ENCODE data around the gene IL1RL1. TPM values are rescaled to one million over a fixed set of nuclear protein-coding genes. Genes with fewer than 3 reads are reported as not detected.

The IL1RL1 gene
- polyA plus RNA-seq, 2 of the 4 experiments (the other 2 are of a cell fraction): 0.04 to 0.84 TPM

GRCh38 chr2:102279391-102279735 is 32.0 kb upstream of the IL1RL1 start:
- no peak for FAIRE-seq
- peaks cover 8% of the 10 kb centered on the region; the same call in 2 of the 3 replicates for H3K9me3 ChIP-seq
- CTCF ChIA-PET: no interaction called here
- TF ChIP-seq CTCF (IDR thresholded peaks at IDR 0.05) (no peak), ESRRA (IDR thresholded peaks at IDR 0.05; ENCODE audit: borderline replicate concordance, low read length) (no peak), MAX (IDR thresholded peaks at IDR 0.05) (no peak), HOXB13 (CRISPR knock-in tag; IDR thresholded peaks at IDR 0.05; ENCODE audit: low read depth) (no peak)
- TF ChIP-seq, protein P1, sequence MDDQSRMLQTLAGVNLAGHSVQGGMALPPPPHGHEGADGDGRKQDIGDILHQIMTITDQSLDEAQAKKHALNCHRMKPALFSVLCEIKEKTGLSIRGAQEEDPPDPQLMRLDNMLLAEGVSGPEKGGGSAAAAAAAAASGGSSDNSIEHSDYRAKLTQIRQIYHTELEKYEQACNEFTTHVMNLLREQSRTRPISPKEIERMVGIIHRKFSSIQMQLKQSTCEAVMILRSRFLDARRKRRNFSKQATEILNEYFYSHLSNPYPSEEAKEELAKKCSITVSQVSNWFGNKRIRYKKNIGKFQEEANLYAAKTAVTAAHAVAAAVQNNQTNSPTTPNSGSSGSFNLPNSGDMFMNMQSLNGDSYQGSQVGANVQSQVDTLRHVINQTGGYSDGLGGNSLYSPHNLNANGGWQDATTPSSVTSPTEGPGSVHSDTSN (IDR thresholded peaks at IDR 0.05): no peak
- no peak for DNase-seq (ENCODE audit: low read depth in 1 of 2, low spot score in 1 of 2)
- no peak for ATAC-seq
- POLR2A ChIA-PET: no interaction called here
- no peak overlapping the region for H3K4me2 ChIP-seq
- WGBS (ENCODE audit: missing lambda C conversion rate): 0% methylated on average over 1 of the region's 1 CpG
- no peaks in the 10 kb centered on the region for H3K4me1 ChIP-seq
- no peak overlapping the region for H3K4me3 ChIP-seq
- H3K27ac ChIP-seq: no peak overlapping the region

- H3K4me2 ChIP-seq: no peak overlapping the region
- no peak for FAIRE-seq
- no peaks in the 10 kb centered on the region for H3K4me1 ChIP-seq
- no peaks in the 10 kb centered on the region for H3K9me3 ChIP-seq
- no peak overlapping the region for H3K4me3 ChIP-seq
- TF ChIP-seq RAD21 (conservative IDR thresholded peaks at IDR 0.05 in 1 of 2, IDR thresholded peaks at IDR 0.05 in 1 of 2) (no peak), RFX5 (IDR thresholded peaks at IDR 0.05) (no peak), NFE2L2 (conservative IDR thresholded peaks at IDR 0.05; ENCODE audit: low read length) (no peak), BHLHE40 (IDR thresholded peaks at IDR 0.05; ENCODE audit: low read depth, low read length) (no peak), MYC (IDR thresholded peaks at IDR 0.05; ENCODE audit: borderline replicate concordance, low read length) (no peak), KDM5A (IDR thresholded peaks at IDR 0.05) (no peak), FOSL2 (IDR thresholded peaks at IDR 0.05) (no peak), FOSL2 (CRISPR knock-in tag; IDR thresholded peaks at IDR 0.05) (no peak), CHD4 (IDR thresholded peaks at IDR 0.05; ENCODE audit: borderline replicate concordance) (no peak), HDAC2 (IDR thresholded peaks at IDR 0.05) (no peak), FOSB (CRISPR knock-in tag; IDR thresholded peaks at IDR 0.05) (no peak), NR3C1 (IDR thresholded peaks at IDR 0.05) (no peak), ESRRA (IDR thresholded peaks at IDR 0.05; ENCODE audit: borderline replicate concordance, low read length) (no peak), RNF2 (IDR thresholded peaks at IDR 0.05; ENCODE audit: borderline replicate concordance, low read depth) (no peak), ZSCAN20 (CRISPR knock-in tag; IDR thresholded peaks at IDR 0.05) (no peak)
- no peak for DNase-seq (ENCODE audit: low read depth in 1 of 2, low spot score in 1 of 2)
- ChIA-PET POLR2A (no interaction called here), CTCF (interaction anchor here (0.6 to 1.5 kb wide), 4 partner anchors 9 to 559 kb away, joined by 3 to 4 read pairs (median 4); no protein-coding TSS in a partner anchor)
- H3K27ac ChIP-seq: no peak overlapping the region
- no peak for ATAC-seq
- WGBS (ENCODE audit: missing lambda C conversion rate): 2% methylated on average over 2 of the region's 2 CpGs
Observed at GRCh38 chr2:102282678-102283091, 28.7 kb upstream of the IL1RL1 start.

DNA sequence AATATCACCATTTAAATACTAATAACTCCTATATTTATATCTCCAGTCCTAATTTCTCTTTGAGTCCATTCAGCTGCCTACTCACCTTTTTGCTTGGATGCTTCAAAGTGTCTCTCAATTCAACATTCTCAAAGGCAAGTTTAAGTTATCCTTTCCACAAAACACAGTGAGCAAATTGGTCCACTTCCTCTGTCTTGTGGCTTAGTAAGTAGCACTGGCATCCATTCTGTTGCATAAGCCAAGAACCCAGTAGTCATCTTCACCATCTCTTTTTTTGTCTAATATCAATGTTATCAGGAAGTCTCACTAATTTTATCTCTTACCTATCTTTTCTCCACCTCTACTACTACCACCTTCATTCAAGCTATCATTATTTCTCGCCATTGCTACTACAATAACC is 27.4 kb upstream of the IL1RL1 start:
- Histone ChIP-seq H3K4me3 (no peak overlapping the region), H3K9me3 (no peaks in the 10 kb centered on the region), H3K4me2 (no peak overlapping the region), H3K4me1 (no peaks in the 10 kb centered on the region), H3K27ac (no peak overlapping the region)
- FAIRE-seq: no peak
- CTCF ChIA-PET: interaction anchor here (0.7 to 1.5 kb wide), 2 partner anchors 332 to 604 kb away, joined by 3 to 4 read pairs; no protein-coding TSS in a partner anchor
- 23% methylated on average over 1 of the region's 1 CpG for WGBS (ENCODE audit: missing lambda C conversion rate)
- POLR2A ChIA-PET: no interaction called here
- no peak for ATAC-seq
- no peak for DNase-seq (ENCODE audit: low read depth in 1 of 2, low spot score in 1 of 2)
- TF ChIP-seq CTCF (IDR thresholded peaks at IDR 0.05) (no peak), CBX8 (IDR thresholded peaks at IDR 0.05) (no peak), GATA3 (IDR thresholded peaks at IDR 0.05; ENCODE audit: borderline replicate concordance) (no peak), HOXA7 (CRISPR knock-in tag; IDR thresholded peaks at IDR 0.05) (no peak), TFCP2L1 (CRISPR knock-in tag; IDR thresholded peaks at IDR 0.05) (no peak), MAFK (IDR thresholded peaks at IDR 0.05; ENCODE audit: partially characterized antibody) (no peak), RAD21 (conservative IDR thresholded peaks at IDR 0.05 in 1 of 2, IDR thresholded peaks at IDR 0.05 in 1 of 2) (no peak), MYC (IDR thresholded peaks at IDR 0.05; ENCODE audit: borderline replicate concordance, low read length) (no peak), CBX2 (IDR thresholded peaks at IDR 0.05; ENCODE audit: borderline replicate concordance, low read depth) (no peak), FOSL2 (IDR thresholded peaks at IDR 0.05) (no peak), FOSL2 (CRISPR knock-in tag; IDR thresholded peaks at IDR 0.05) (no peak), BCL3 (IDR thresholded peaks at IDR 0.05) (no peak), PHF8 (IDR thresholded peaks at IDR 0.05; ENCODE audit: borderline replicate concordance, low read depth) (no peak)
